ENCODE results near the gene PABPC1L.

Gene PABPC1L

GRCh38 chr20:44946271-44946852 lies 36.5 kb downstream of the PABPC1L start:
- DNase-seq: no peak

GRCh38 chr20:44948107-44948506 lies 38.2 kb downstream of the PABPC1L start:
- no peak for DNase-seq

GRCh38 chr20:44948513-44948912 lies 38.7 kb downstream of the PABPC1L start:
- no peak for DNase-seq

GRCh38 chr20:44950368-44950767 lies 40.5 kb downstream of the PABPC1L start:
- no peak for DNase-seq

GRCh38 chr20:44952731-44953130 lies 42.9 kb downstream of the PABPC1L start:
- DNase-seq: no peak

- DNase-seq: no peak
These were observed 44.4 kb downstream of the PABPC1L start for GRCh38 chr20:44954211-44954610.

GRCh38 chr20:44955270-44955669 lies 45.4 kb downstream of the PABPC1L start:
- DNase-seq: no peak

- DNase-seq: no peak
These were observed 46.5 kb downstream of the PABPC1L start for GRCh38 chr20:44956410-44956809.

GRCh38 chr20:44958276-44958675 lies 48.4 kb downstream of the PABPC1L start:
- DNase-seq: no peak

- DNase-seq: no peak
These were observed 49.3 kb downstream of the PABPC1L start for GRCh38 chr20:44959082-44959637.

- DNase-seq: peak; percentile 58
These were observed 49.8 kb downstream of the PABPC1L start for GRCh38 chr20:44959638-44960102.

GRCh38 chr20:44960103-44960852 lies 50.4 kb downstream of the PABPC1L start, which contains the start of gene TOMM34:
Gene TOMM34 (minus strand): TSS chr20:44960397. CDS start chr20:44960333, 64 bp downstream.
- DNase-seq: peak; percentile 92

GRCh38 chr20:44961011-44961869 lies 51.4 kb downstream of the PABPC1L start:
- no peak for DNase-seq

- no peak for DNase-seq
These were observed 52.0 kb downstream of the PABPC1L start for GRCh38 chr20:44961870-44962267.

GRCh38 chr20:44962483-44962882 lies 52.6 kb downstream of the PABPC1L start:
- DNase-seq: no peak

- no peak for DNase-seq
These were observed 53.7 kb downstream of the PABPC1L start for GRCh38 chr20:44963325-44964215.

- no peak for DNase-seq
These were observed 55.8 kb downstream of the PABPC1L start for GRCh38 chr20:44965651-44966029.

- peak; percentile 96 for DNase-seq
These were observed 56.4 kb downstream of the PABPC1L start, which contains the start of gene STK4 for GRCh38 chr20:44966030-44966961. Gene STK4 (plus strand): TSS chr20:44966512. CDS start chr20:44966569, 57 bp downstream.

GRCh38 chr20:44967207-44967807 lies 57.4 kb downstream of the PABPC1L start:
- DNase-seq: peak; percentile 72

GRCh38 chr20:44969300-44969894 lies 59.5 kb downstream of the PABPC1L start:
- DNase-seq: peak; percentile 60
